ENCODE results near the gene DAO. TPM values are rescaled to one million over a fixed set of nuclear protein-coding genes. Genes with fewer than 3 reads are reported as not detected.

Gene DAO
- total and polyA plus RNA-seq, 2 of the 4 experiments (the other 2 are of a cell fraction): not detected

DNA sequence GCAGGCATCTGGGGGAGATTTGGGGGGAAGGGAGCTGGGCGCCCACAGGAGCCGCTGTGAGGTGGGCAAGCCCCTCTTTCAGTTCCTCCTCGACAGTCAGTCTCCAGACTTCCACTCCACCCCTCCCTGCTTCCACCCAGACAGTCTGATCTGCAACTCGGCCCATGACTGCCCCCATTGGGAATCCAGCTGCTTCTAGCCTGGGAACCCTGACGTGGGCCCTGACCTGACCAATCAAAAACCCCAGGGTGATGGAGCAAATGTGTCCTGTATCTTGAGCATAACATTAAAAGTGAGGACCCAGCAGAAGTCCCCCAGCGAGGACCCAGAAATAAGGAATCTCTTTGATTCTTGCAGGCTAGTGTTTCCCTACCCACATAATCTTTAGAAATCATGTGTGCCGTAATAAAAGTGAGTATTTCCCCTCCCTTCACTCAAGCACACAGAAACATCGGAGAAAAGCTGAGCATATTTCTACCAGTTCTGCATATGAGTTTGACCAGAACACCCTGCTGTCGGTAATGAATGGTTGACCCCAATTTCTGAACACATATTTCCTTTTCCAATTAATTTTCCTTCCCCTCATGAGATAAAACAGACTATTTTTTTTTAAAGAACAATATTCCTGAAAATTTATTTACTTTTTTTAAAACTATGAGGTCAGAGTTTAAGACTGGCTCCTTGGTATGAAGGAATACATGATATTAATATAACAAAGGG, 28.9 kb upstream of the DAO start (continued):
- TF ChIP-seq, protein P1, sequence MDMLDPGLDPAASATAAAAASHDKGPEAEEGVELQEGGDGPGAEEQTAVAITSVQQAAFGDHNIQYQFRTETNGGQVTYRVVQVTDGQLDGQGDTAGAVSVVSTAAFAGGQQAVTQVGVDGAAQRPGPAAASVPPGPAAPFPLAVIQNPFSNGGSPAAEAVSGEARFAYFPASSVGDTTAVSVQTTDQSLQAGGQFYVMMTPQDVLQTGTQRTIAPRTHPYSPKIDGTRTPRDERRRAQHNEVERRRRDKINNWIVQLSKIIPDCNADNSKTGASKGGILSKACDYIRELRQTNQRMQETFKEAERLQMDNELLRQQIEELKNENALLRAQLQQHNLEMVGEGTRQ (IDR thresholded peaks at IDR 0.05; ENCODE audit: low read depth, low read length): no peak
- TF ChIP-seq BHLHE40 (IDR thresholded peaks at IDR 0.05; ENCODE audit: low read depth, low read length) (no peak), RAD21 (IDR thresholded peaks at IDR 0.05; ENCODE audit: low read length) (peak; percentile 45)

All from IMR-90 (cell line).